ENCODE results near the gene TMEM178A. TPM values are rescaled to one million over a fixed set of nuclear protein-coding genes. Genes with fewer than 3 reads are reported as not detected.

The TMEM178A gene
- total RNA-seq = 1 to 10 TPM; 1.2 to 5.0 (median 3.6) TPM

- Histone ChIP-seq H3K9me3 (no peaks in the 10 kb centered on the region), H3K36me3 (no peaks in the 10 kb centered on the region), H3K27ac (replicated peaks in 1 of 4) (peak within 1 kb of the TSS in 3 of 4 donors; percentile 9 to 60 (median 50)), H3K27me3 (peaks cover 0 to 45% (median 3%) of the 10 kb centered on the region in 4 donors), H3K4me3 (peak within 1 kb of the TSS; percentile 71 to 78 (median 71)), H3K4me1 (peaks cover 14 to 32% (median 22%) of the 10 kb centered on the region in 4 donors)
- WGBS = under 1% methylated on average over 32 of the region's 90 CpGs
- TF ChIP-seq EP300 (IDR thresholded peaks at IDR 0.05) (no peak), POLR2AphosphoS5 (IDR thresholded peaks at IDR 0.05) (no peak), CTCF (IDR thresholded peaks at IDR 0.05) (no peak), POLR2A (IDR thresholded peaks at IDR 0.05; ENCODE audit: low read depth) (no peak)
- intact Hi-C loops (cut with DNase I) = no loop called here
- no peak for DNase-seq (ENCODE audit: extremely low spot score)
Measured at GRCh38 chr2:39665811-39666490, at the start of gene TMEM178A. Gene TMEM178A (plus strand): TSS chr2:39665917. CDS start chr2:39665975, 58 bp downstream.

GRCh38 chr2:39618236-39618635 is 47.5 kb upstream of the TMEM178A start:
- H3K27ac ChIP-seq (replicated peaks in 1 of 4) = no peak overlapping the region
- no peak for DNase-seq (ENCODE audit: extremely low spot score)
- no peak overlapping the region for H3K4me3 ChIP-seq
- intact Hi-C loops (cut with DNase I) = no loop called here
- 79% methylated on average over 1 of the region's 1 CpG for whole genome bisulfite sequencing
- peaks cover 0 to 24% (median 11%) of the 10 kb centered on the region in 4 donors for H3K4me1 ChIP-seq
- no peak for TF ChIP-seq POLR2AphosphoS5 (IDR thresholded peaks at IDR 0.05)
- no peak for TF ChIP-seq POLR2A (IDR thresholded peaks at IDR 0.05; ENCODE audit: low read depth)
- no peak for TF ChIP-seq CTCF (IDR thresholded peaks at IDR 0.05)
- no peak for TF ChIP-seq EP300 (IDR thresholded peaks at IDR 0.05)
- no peaks in the 10 kb centered on the region for H3K36me3 ChIP-seq
- no peaks in the 10 kb centered on the region for H3K27me3 ChIP-seq
- no peaks in the 10 kb centered on the region for H3K9me3 ChIP-seq

- no peaks in the 10 kb centered on the region for H3K27me3 ChIP-seq
- no peaks in the 10 kb centered on the region for H3K36me3 ChIP-seq
- intact Hi-C loops (cut with DNase I) = no loop called here
- H3K4me1 ChIP-seq = peaks cover 0 to 29% (median 14%) of the 10 kb centered on the region in 4 donors
- H3K9me3 ChIP-seq = no peaks in the 10 kb centered on the region
- DNase-seq (ENCODE audit: extremely low spot score) = no peak
- no peak overlapping the region for H3K27ac ChIP-seq (replicated peaks in 1 of 4)
- 83% methylated on average over 2 of the region's 2 CpGs for WGBS
- no peak overlapping the region for H3K4me3 ChIP-seq
- no peak for TF ChIP-seq CTCF (IDR thresholded peaks at IDR 0.05)
- TF ChIP-seq POLR2AphosphoS5 (IDR thresholded peaks at IDR 0.05) = no peak
- no peak for TF ChIP-seq POLR2A (IDR thresholded peaks at IDR 0.05; ENCODE audit: low read depth)
- TF ChIP-seq EP300 (IDR thresholded peaks at IDR 0.05) = no peak
Measured at GRCh38 chr2:39618736-39619135, 47.0 kb upstream of the TMEM178A start.

GRCh38 chr2:39620067-39620466 is 45.6 kb upstream of the TMEM178A start:
- no peak for DNase-seq (ENCODE audit: extremely low spot score)
- no peaks in the 10 kb centered on the region for H3K27me3 ChIP-seq
- no peak overlapping the region for H3K4me3 ChIP-seq
- no peak overlapping the region for H3K27ac ChIP-seq (replicated peaks in 1 of 4)
- 18% methylated on average over 6 of the region's 6 CpGs for whole genome bisulfite sequencing
- no peak for TF ChIP-seq POLR2AphosphoS5 (IDR thresholded peaks at IDR 0.05)
- no peak for TF ChIP-seq POLR2A (IDR thresholded peaks at IDR 0.05; ENCODE audit: low read depth)
- no peak for TF ChIP-seq EP300 (IDR thresholded peaks at IDR 0.05)
- TF ChIP-seq CTCF (IDR thresholded peaks at IDR 0.05) = no peak
- intact Hi-C loops (cut with DNase I) = no loop called here
- no peaks in the 10 kb centered on the region for H3K36me3 ChIP-seq
- peaks cover 0 to 32% (median 16%) of the 10 kb centered on the region in 4 donors for H3K4me1 ChIP-seq
- H3K9me3 ChIP-seq = no peaks in the 10 kb centered on the region

Data from esophagus muscularis mucosa (tissue), 4 donors.